Endodermal cell (in vitro differentiated cells): ENCODE data around the gene TRMT44. TPM values are rescaled to one million over a fixed set of nuclear protein-coding genes. Genes with fewer than 3 reads are reported as not detected.

Experiments
- DNase-seq: peaks from one replicate; pipeline ENCODE4 v3.0.0-alpha.2; 2017
- H3K27ac ChIP-seq: 2 replicates; pipeline ENCODE4 v1.5.1; 2013; ENCODE audit warnings: mild to moderate bottlenecking, low read depth, low read length, moderate library complexity
- H3K27me3 ChIP-seq: 2 replicates; pipeline ENCODE4 v1.6.1; 2013; ENCODE audit warnings: mild to moderate bottlenecking, low read length, moderate library complexity; ENCODE audit not compliant: insufficient read depth, control insufficient read depth, poor library complexity, severe bottlenecking
- H3K36me3 ChIP-seq: 2 replicates; pipeline ENCODE4 v1.7.0; 2013; ENCODE audit warnings: mild to moderate bottlenecking, low read length, moderate library complexity; ENCODE audit not compliant: control insufficient read depth, insufficient read depth
- H3K4me1 ChIP-seq: one replicate; pipeline ENCODE4 v1.7.0; 2013; ENCODE audit warnings: low read length; ENCODE audit not compliant: control insufficient read depth, insufficient read depth
- H3K4me3 ChIP-seq: 2 replicates; pipeline ENCODE4 v1.5.1; 2013; ENCODE audit warnings: mild to moderate bottlenecking, low read length, moderate library complexity
- H3K9ac ChIP-seq: 2 replicates; pipeline ENCODE4 v1.6.1; 2013; ENCODE audit warnings: mild to moderate bottlenecking, low read length, moderate library complexity; ENCODE audit not compliant: poor library complexity, severe bottlenecking; ENCODE audit errors: extremely low read depth
- H3K9me3 ChIP-seq: 2 replicates; pipeline ENCODE4 v1.6.1; 2013; ENCODE audit warnings: mild to moderate bottlenecking, low read length, moderate library complexity; ENCODE audit not compliant: control insufficient read depth
- H3K27ac Mint-ChIP-seq: 2 replicates; pipeline ENCODE4 v1.8.0; 2020; ENCODE audit warnings: mixed read lengths
- H3K27me3 Mint-ChIP-seq: 2 replicates; pipeline ENCODE4 v1.8.0; 2021; ENCODE audit warnings: mild to moderate bottlenecking, mixed read lengths; ENCODE audit not compliant: insufficient read depth
- H3K36me3 Mint-ChIP-seq: 2 replicates; pipeline ENCODE4 v1.8.0; 2020; ENCODE audit warnings: low read depth, mixed read lengths
- H3K4me1 Mint-ChIP-seq: 2 replicates; pipeline ENCODE4 v1.8.0; 2020; ENCODE audit warnings: mixed read lengths
- H3K4me3 Mint-ChIP-seq: 2 replicates; pipeline ENCODE4 v1.8.0; 2020; ENCODE audit warnings: mild to moderate bottlenecking, moderate library complexity, mixed read lengths
- H3K9me3 Mint-ChIP-seq: 2 replicates; pipeline ENCODE4 v1.8.0; 2020; ENCODE audit warnings: mild to moderate bottlenecking, mixed read lengths
- WGBS, 2 experiments: methylation state at CpG; one replicate each; pipeline versions ENCODE4 v1.1.5 to v1.1.7; 2013; ENCODE audit warnings: missing lambda C conversion rate in 2 of 2, mixed read lengths in 1 of 2; ENCODE audit not compliant: insufficient coverage in 1 of 2, insufficient read length in 1 of 2; 5-methylcytosine and 5-hydroxymethylcytosine counted together
- total RNA-seq, 2 donors: library from RNA; stranded (reverse); fragmentation: NEBNext Ultra II Directional in 1 of 2; extraction: Animal tissue kit (Norgen Biotek cat#: 25700) in 1 of 2; gene quantifications; 2 replicates in 1 of 2; 3 replicates in 1 of 2; pipeline ENCODE4 v1.2.1, GENCODE V29; 2021
- TF ChIP-seq, protein P1 (sequence below): fragments of 200-600 bp; sonication (generic); conservative IDR thresholded peaks from 2 replicates; pipeline ENCODE4 v1.5.0; 2021; ENCODE audit warnings: antibody characterized with exemption, mild to moderate bottlenecking

Gene TRMT44
- total RNA-seq, 2 donors from 2014 or later: 45.9 to 114 TPM

DNA sequence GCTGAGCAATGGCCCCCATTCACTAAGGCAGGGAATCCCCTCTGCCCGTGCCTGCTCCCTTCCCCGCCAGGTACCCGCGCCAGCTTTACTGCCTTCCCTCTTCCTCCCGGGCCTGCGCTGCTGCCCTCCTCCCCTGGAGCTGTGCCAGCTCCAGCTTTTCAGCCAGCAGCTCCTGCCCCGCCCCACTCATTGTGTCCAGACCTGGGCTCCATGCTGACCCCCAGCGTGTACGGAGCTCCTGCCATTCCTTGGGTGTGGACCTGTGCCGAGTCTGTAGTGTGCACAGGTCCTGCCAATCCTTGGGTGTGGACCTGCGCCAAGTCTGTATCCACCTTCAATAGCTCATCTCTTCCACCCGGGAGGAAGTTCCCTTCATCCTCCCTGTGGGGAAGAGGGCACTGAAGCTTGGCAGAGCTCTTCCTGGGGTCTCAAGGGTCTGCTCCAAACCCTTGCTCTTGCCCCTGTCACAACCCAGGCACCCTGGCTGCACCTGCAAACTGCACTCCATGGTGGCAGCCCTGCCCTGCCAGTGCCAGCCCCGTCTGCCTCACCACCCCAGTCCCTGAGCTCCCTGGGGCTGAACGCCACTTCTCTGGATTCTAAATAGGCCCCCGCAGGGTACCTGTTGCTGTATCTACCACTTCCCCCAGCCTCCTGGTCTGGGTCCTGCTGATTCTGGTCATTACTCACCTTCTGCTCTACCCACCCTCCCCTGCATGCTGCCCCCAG is 63.9 kb downstream of the TRMT44 start:
- TF ChIP-seq, protein P1, sequence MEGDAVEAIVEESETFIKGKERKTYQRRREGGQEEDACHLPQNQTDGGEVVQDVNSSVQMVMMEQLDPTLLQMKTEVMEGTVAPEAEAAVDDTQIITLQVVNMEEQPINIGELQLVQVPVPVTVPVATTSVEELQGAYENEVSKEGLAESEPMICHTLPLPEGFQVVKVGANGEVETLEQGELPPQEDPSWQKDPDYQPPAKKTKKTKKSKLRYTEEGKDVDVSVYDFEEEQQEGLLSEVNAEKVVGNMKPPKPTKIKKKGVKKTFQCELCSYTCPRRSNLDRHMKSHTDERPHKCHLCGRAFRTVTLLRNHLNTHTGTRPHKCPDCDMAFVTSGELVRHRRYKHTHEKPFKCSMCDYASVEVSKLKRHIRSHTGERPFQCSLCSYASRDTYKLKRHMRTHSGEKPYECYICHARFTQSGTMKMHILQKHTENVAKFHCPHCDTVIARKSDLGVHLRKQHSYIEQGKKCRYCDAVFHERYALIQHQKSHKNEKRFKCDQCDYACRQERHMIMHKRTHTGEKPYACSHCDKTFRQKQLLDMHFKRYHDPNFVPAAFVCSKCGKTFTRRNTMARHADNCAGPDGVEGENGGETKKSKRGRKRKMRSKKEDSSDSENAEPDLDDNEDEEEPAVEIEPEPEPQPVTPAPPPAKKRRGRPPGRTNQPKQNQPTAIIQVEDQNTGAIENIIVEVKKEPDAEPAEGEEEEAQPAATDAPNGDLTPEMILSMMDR: no peak
- Mint-ChIP-seq H3K27ac (no peak overlapping the region), H3K27me3 (no peaks in the 10 kb centered on the region), H3K4me1 (peaks cover 22% of the 10 kb centered on the region), H3K36me3 (no peaks in the 10 kb centered on the region), H3K4me3 (no peak overlapping the region), H3K9me3 (peaks cover 1% of the 10 kb centered on the region)
- no peak overlapping the region for H3K9ac ChIP-seq
- peaks cover 5% of the 10 kb centered on the region for H3K9me3 ChIP-seq
- WGBS, 2 experiments: 86 to 91% methylated on average over 8 to 15 of the region's 15 CpGs
- no peaks in the 10 kb centered on the region for H3K36me3 ChIP-seq
- H3K27ac ChIP-seq: no peak overlapping the region
- DNase-seq: no peak
- peaks cover 5% of the 10 kb centered on the region for H3K4me1 ChIP-seq
- H3K4me3 ChIP-seq: no peak overlapping the region
- H3K27me3 ChIP-seq: no peaks in the 10 kb centered on the region

GRCh38 chr4:8505229-8505628 is 64.7 kb downstream of the TRMT44 start:
- 91 to 100% methylated on average over 1 to 7 of the region's 7 CpGs for WGBS, 2 experiments
- DNase-seq: no peak
- Histone ChIP-seq H3K36me3 (no peaks in the 10 kb centered on the region), H3K27me3 (no peaks in the 10 kb centered on the region), H3K4me3 (no peak overlapping the region), H3K9me3 (peaks cover 5% of the 10 kb centered on the region), H3K27ac (no peak overlapping the region), H3K4me1 (peaks cover 5% of the 10 kb centered on the region), H3K9ac (no peak overlapping the region)
- Mint-ChIP-seq H3K36me3 (no peaks in the 10 kb centered on the region), H3K27me3 (no peaks in the 10 kb centered on the region), H3K27ac (no peak overlapping the region), H3K4me1 (peaks cover 22% of the 10 kb centered on the region), H3K4me3 (no peak overlapping the region), H3K9me3 (peaks cover 1% of the 10 kb centered on the region)
- TF ChIP-seq, protein P1: no peak

- peaks cover 22% of the 10 kb centered on the region for H3K4me1 Mint-ChIP-seq
- peaks cover 1% of the 10 kb centered on the region for H3K9me3 Mint-ChIP-seq
- no peaks in the 10 kb centered on the region for H3K36me3 ChIP-seq
- no peak overlapping the region for H3K27ac Mint-ChIP-seq
- TF ChIP-seq, protein P1: no peak
- WGBS, 2 experiments: 71 to 80% methylated on average over 3 to 5 of the region's 5 CpGs
- H3K27me3 Mint-ChIP-seq: no peaks in the 10 kb centered on the region
- no peak overlapping the region for H3K27ac ChIP-seq
- peaks cover 5% of the 10 kb centered on the region for H3K9me3 ChIP-seq
- no peak overlapping the region for H3K4me3 ChIP-seq
- no peak for DNase-seq
- H3K4me1 ChIP-seq: peaks cover 5% of the 10 kb centered on the region
- no peak overlapping the region for H3K9ac ChIP-seq
- no peak overlapping the region for H3K4me3 Mint-ChIP-seq
- H3K27me3 ChIP-seq: no peaks in the 10 kb centered on the region
- H3K36me3 Mint-ChIP-seq: no peaks in the 10 kb centered on the region
These were observed 65.4 kb downstream of the TRMT44 start for GRCh38 chr4:8506006-8506372.
